ENCODE measurements around the gene DENND2D. TPM values are rescaled to one million over a fixed set of nuclear protein-coding genes. Genes with fewer than 3 reads are reported as not detected.

Gene DENND2D
- total RNA-seq, 2 experiments from 2014 or later, result 60.7 to 62.0 TPM

- Mint-ChIP-seq H3K9me3 (no peaks in the 10 kb centered on the region), H3K4me1 (ENCODE audit: low read depth) (peaks cover 86% of the 10 kb centered on the region), H3K36me3 (ENCODE audit: low read depth) (peaks cover 84% of the 10 kb centered on the region), H3K4me3 (no peak overlapping the region), H3K27ac (peak overlapping the region; percentile 53), H3K27me3 (no peaks in the 10 kb centered on the region)
- intact Hi-C loops (cut with DNase I, micrococcal nuclease), result loop anchor here in 1 of 2 experiments (5.0 kb wide), 1 partner anchor 34 kb away; the partner anchor contains the start of genes CEPT1 and DRAM2
- Histone ChIP-seq H3K4me1 (ENCODE audit: insufficient read depth, low read length) (no peaks in the 10 kb centered on the region), H3K27ac (ENCODE audit: low read depth in 1 of 2, low read length in 2 of 2) (no peak overlapping the region), H3K4me3 (ENCODE audit: low read length) (no peak overlapping the region), H3K9me3 (ENCODE audit: control insufficient read depth in 1 of 2, insufficient read depth in 1 of 2, low read length in 2 of 2) (no peaks in the 10 kb centered on the region), H3K36me3 (ENCODE audit: insufficient read depth, low read length) (peaks cover 42% of the 10 kb centered on the region), H3K27me3 (ENCODE audit: control insufficient read depth in 1 of 2, insufficient read depth in 2 of 2, low read length in 2 of 2) (no peaks in the 10 kb centered on the region)
- ChIA-PET POLR2A (interaction anchor here (1.1 kb wide), 1 partner anchor 12 kb away, joined by 4 read pairs; no protein-coding TSS in a partner anchor), CTCF (no interaction called here)
- DNase-seq (no peak), ATAC-seq (ENCODE audit: poor library complexity) (no peak)
- TF ChIP-seq CTCF (IDR thresholded peaks at IDR 0.05), result no peak
Measured at GRCh38 chr1:111176678-111177077, 23.8 kb downstream of the DENND2D start.

- Mint-ChIP-seq H3K9me3 (no peaks in the 10 kb centered on the region), H3K36me3 (ENCODE audit: low read depth) (peaks cover 88% of the 10 kb centered on the region), H3K27me3 (no peaks in the 10 kb centered on the region), H3K4me3 (no peak overlapping the region), H3K4me1 (ENCODE audit: low read depth) (peaks cover 81% of the 10 kb centered on the region), H3K27ac (peak overlapping the region; percentile 53)
- H3K36me3 ChIP-seq (ENCODE audit: insufficient read depth, low read length), result peaks cover 51% of the 10 kb centered on the region
- no peaks in the 10 kb centered on the region for H3K4me1 ChIP-seq (ENCODE audit: insufficient read depth, low read length)
- TF ChIP-seq CTCF (IDR thresholded peaks at IDR 0.05), result no peak
- ATAC-seq (ENCODE audit: poor library complexity), result no peak
- H3K27ac ChIP-seq (ENCODE audit: low read depth in 1 of 2, low read length in 2 of 2), result no peak overlapping the region
- ChIA-PET POLR2A (interaction anchor here (0.7 to 1.7 kb wide), 4 partner anchors 9 to 36 kb away, joined by 3 to 8 read pairs (median 4); no protein-coding TSS in a partner anchor), CTCF (no interaction called here)
- no peak for DNase-seq
- no peaks in the 10 kb centered on the region for H3K27me3 ChIP-seq (ENCODE audit: control insufficient read depth in 1 of 2, insufficient read depth in 2 of 2, low read length in 2 of 2)
- no peaks in the 10 kb centered on the region for H3K9me3 ChIP-seq (ENCODE audit: control insufficient read depth in 1 of 2, insufficient read depth in 1 of 2, low read length in 2 of 2)
- intact Hi-C loops (cut with DNase I, micrococcal nuclease), result loop anchor here in 1 of 2 experiments (5.0 kb wide), 1 partner anchor 33 kb away; the partner anchor contains the start of genes CEPT1 and DRAM2
- H3K4me3 ChIP-seq (ENCODE audit: low read length), result no peak overlapping the region
Measured at GRCh38 chr1:111175349-111175748, 25.1 kb downstream of the DENND2D start.

- H3K9me3 ChIP-seq (ENCODE audit: control insufficient read depth in 1 of 2, insufficient read depth in 1 of 2, low read length in 2 of 2), result no peaks in the 10 kb centered on the region
- POLR2A ChIA-PET, result interaction anchor here (1.7 to 2.8 kb wide), 2 partner anchors 9 to 14 kb away, joined by 8 read pairs; no protein-coding TSS in a partner anchor
- Mint-ChIP-seq H3K36me3 (ENCODE audit: low read depth) (peaks cover 86% of the 10 kb centered on the region), H3K4me3 (no peak overlapping the region), H3K4me1 (ENCODE audit: low read depth) (peaks cover 75% of the 10 kb centered on the region), H3K27ac (peak overlapping the region; percentile 6), H3K9me3 (no peaks in the 10 kb centered on the region), H3K27me3 (no peaks in the 10 kb centered on the region)
- no peak for DNase-seq
- intact Hi-C loops (cut with DNase I, micrococcal nuclease), result no loop called here
- H3K4me3 ChIP-seq (ENCODE audit: low read length), result no peak overlapping the region
- TF ChIP-seq CTCF (IDR thresholded peaks at IDR 0.05), result no peak
- H3K4me1 ChIP-seq (ENCODE audit: insufficient read depth, low read length), result no peaks in the 10 kb centered on the region
- CTCF ChIA-PET, result no interaction called here
- ATAC-seq (ENCODE audit: poor library complexity), result no peak
- H3K36me3 ChIP-seq (ENCODE audit: insufficient read depth, low read length), result peaks cover 54% of the 10 kb centered on the region
- H3K27me3 ChIP-seq (ENCODE audit: control insufficient read depth in 1 of 2, insufficient read depth in 2 of 2, low read length in 2 of 2), result no peaks in the 10 kb centered on the region
- no peak overlapping the region for H3K27ac ChIP-seq (ENCODE audit: low read depth in 1 of 2, low read length in 2 of 2)
Measured at GRCh38 chr1:111174070-111174469, 26.4 kb downstream of the DENND2D start.
